NCI-H187 treated with DMSO at 0.1 percent for 48 hours (cell line): ENCODE results near the gene TBC1D22B.

ENCODE experiments used
- DNase-seq: peaks from one replicate; lab custom pipeline; 2025; lab: John Stamatoyannopoulos, UW

Gene TBC1D22B

GRCh38 chr6:37357288-37357687, 99.7 kb downstream of the TBC1D22B start:
- DNase-seq: no peak

- DNase-seq: no peak
Observed at GRCh38 chr6:37357860-37358259, 100.3 kb downstream of the TBC1D22B start.

- no peak for DNase-seq
Observed at GRCh38 chr6:37359039-37359438, 101.5 kb downstream of the TBC1D22B start.

- DNase-seq: no peak
Observed at GRCh38 chr6:37362101-37362828, 104.7 kb downstream of the TBC1D22B start.

- DNase-seq: no peak
Observed at GRCh38 chr6:37365791-37366190, 108.2 kb downstream of the TBC1D22B start.

- DNase-seq: no peak
Observed at GRCh38 chr6:37366910-37367309, 109.3 kb downstream of the TBC1D22B start.

GRCh38 chr6:37368961-37369320, 111.4 kb downstream of the TBC1D22B start:
- DNase-seq: no peak

GRCh38 chr6:37369321-37370201, 112.0 kb downstream of the TBC1D22B start:
- no peak for DNase-seq

- no peak for DNase-seq
Observed at GRCh38 chr6:37371154-37372083, 113.8 kb downstream of the TBC1D22B start.

GRCh38 chr6:37372116-37372515, 114.5 kb downstream of the TBC1D22B start:
- DNase-seq: no peak

GRCh38 chr6:37373822-37374471, 116.4 kb downstream of the TBC1D22B start:
- no peak for DNase-seq

- no peak for DNase-seq
Observed at GRCh38 chr6:37375376-37375775, 117.8 kb downstream of the TBC1D22B start.

- no peak for DNase-seq
Observed at GRCh38 chr6:37376078-37376743, 118.6 kb downstream of the TBC1D22B start.

- DNase-seq: peak; percentile 26
Observed at GRCh38 chr6:37381579-37381978, 124.0 kb downstream of the TBC1D22B start.
